Lower leg skin (tissue), 3 donors: ENCODE measurements around the gene SLC30A5.

Source experiments
- POLR2A ChIP-seq, 2 donors: fragments of 450-650 bp; IDR thresholded peaks; one replicate each; pipeline ENCODE4 v1.6.1; 2016 to 2017; ENCODE audit warnings: antibody characterized with exemption in 2 of 2, mild to moderate bottlenecking in 1 of 2, moderate library complexity in 1 of 2
- TF ChIP-seq, protein P1 (sequence below), 3 donors: fragments of 450-650 bp; IDR thresholded peaks; one replicate each; pipeline ENCODE4 v1.5.1; 2016; ENCODE audit warnings: antibody characterized with exemption in 3 of 3, mild to moderate bottlenecking in 3 of 3, moderate library complexity in 2 of 3

DNA sequence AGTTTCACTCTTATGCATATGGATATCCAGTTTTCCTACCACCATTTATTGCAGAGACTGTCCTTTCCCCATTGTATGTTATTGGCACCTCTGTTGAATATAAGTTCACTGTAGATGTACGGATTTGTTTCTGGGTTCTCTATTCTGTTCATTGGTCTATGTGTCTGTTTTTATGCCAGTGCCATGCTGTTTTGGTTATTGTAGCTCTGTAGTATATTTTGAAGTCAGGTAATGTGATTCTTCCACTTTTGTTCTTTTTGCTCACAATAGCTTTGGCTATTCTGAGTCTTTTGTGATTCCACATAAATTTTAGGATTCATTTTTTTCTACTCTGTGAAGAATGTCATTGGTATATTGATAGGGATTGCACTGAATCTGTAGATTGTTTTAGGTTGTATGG lies 47.0 kb downstream of the SLC30A5 start:
- no peak for TF ChIP-seq POLR2A (IDR thresholded peaks at IDR 0.05)
- TF ChIP-seq, protein P1, sequence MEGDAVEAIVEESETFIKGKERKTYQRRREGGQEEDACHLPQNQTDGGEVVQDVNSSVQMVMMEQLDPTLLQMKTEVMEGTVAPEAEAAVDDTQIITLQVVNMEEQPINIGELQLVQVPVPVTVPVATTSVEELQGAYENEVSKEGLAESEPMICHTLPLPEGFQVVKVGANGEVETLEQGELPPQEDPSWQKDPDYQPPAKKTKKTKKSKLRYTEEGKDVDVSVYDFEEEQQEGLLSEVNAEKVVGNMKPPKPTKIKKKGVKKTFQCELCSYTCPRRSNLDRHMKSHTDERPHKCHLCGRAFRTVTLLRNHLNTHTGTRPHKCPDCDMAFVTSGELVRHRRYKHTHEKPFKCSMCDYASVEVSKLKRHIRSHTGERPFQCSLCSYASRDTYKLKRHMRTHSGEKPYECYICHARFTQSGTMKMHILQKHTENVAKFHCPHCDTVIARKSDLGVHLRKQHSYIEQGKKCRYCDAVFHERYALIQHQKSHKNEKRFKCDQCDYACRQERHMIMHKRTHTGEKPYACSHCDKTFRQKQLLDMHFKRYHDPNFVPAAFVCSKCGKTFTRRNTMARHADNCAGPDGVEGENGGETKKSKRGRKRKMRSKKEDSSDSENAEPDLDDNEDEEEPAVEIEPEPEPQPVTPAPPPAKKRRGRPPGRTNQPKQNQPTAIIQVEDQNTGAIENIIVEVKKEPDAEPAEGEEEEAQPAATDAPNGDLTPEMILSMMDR (IDR thresholded peaks at IDR 0.05): no peak
